MM.1S (cell line): ENCODE results near the gene SLC12A7.

Experiments used
- DNase-seq: peaks from one replicate; pipeline ENCODE4 v3.0.0-alpha.2; 2015
- H2AFZ ChIP-seq: fragments of 300-600 bp; sonication (generic); 2 replicates; pipeline ENCODE4 v1.6.0; 2016; ENCODE audit warnings: antibody characterized with exemption, low read length
- H3F3A ChIP-seq: fragments of 300-600 bp; sonication (generic); 2 replicates; pipeline ENCODE4 v1.6.1; 2016; ENCODE audit warnings: mild to moderate bottlenecking, antibody characterized with exemption, low read length, moderate library complexity, mixed read lengths; ENCODE audit not compliant: insufficient read depth
- H3K27ac ChIP-seq: fragments of 300-600 bp; sonication (generic); 2 replicates; pipeline ENCODE4 v1.5.1; 2016; ENCODE audit warnings: mild to moderate bottlenecking, low read length
- H3K27me3 ChIP-seq: fragments of 300-600 bp; sonication (generic); replicated peaks from 2 replicates; pipeline ENCODE4 v1.6.0; 2016; ENCODE audit warnings: low read length; ENCODE audit not compliant: insufficient read depth
- H3K36me3 ChIP-seq: fragments of 300-600 bp; sonication (generic); replicated peaks from 2 replicates; pipeline ENCODE4 v1.6.1; 2016; ENCODE audit warnings: mild to moderate bottlenecking, low read length, mixed read lengths; ENCODE audit not compliant: insufficient read depth
- H3K4me1 ChIP-seq: fragments of 300-600 bp; sonication (generic); 2 replicates; pipeline ENCODE4 v1.6.1; 2016; ENCODE audit warnings: low read length, mixed read lengths
- H3K4me2 ChIP-seq: fragments of 300-600 bp; sonication (generic); 2 replicates; pipeline ENCODE4 v1.6.0; 2016; ENCODE audit warnings: low read depth, low read length
- H3K4me3 ChIP-seq: fragments of 300-600 bp; sonication (generic); 2 replicates; pipeline ENCODE4 v1.5.1; 2016; ENCODE audit warnings: low read length, mixed read lengths
- H3K79me2 ChIP-seq: fragments of 300-600 bp; sonication (generic); 2 replicates; pipeline ENCODE4 v1.6.1; 2016; ENCODE audit warnings: mixed run types, low read length, mixed read lengths
- H3K9ac ChIP-seq: fragments of 300-600 bp; sonication (generic); 2 replicates; pipeline ENCODE4 v1.6.1; 2016; ENCODE audit warnings: low read length, mixed read lengths
- H3K9me2 ChIP-seq: fragments of 300-600 bp; sonication (generic); replicated peaks from 2 replicates; pipeline ENCODE4 v1.6.1; 2016; ENCODE audit warnings: mild to moderate bottlenecking, low read length, mixed read lengths; ENCODE audit not compliant: insufficient read depth
- H3K9me3 ChIP-seq: fragments of 300-600 bp; sonication (generic); replicated peaks from 2 replicates; pipeline ENCODE4 v1.6.1; 2016; ENCODE audit warnings: mild to moderate bottlenecking, low read length, mixed read lengths; ENCODE audit not compliant: insufficient read depth
- H4K20me1 ChIP-seq: fragments of 300-600 bp; sonication (generic); 2 replicates; pipeline ENCODE4 v1.6.1; 2016; ENCODE audit warnings: mild to moderate bottlenecking, low read length, moderate library complexity, mixed read lengths; ENCODE audit not compliant: insufficient read depth
- EZH2 ChIP-seq: fragments of 300-600 bp; sonication (generic); optimal IDR thresholded peaks from 2 replicates; pipeline ENCODE3; 2017; ENCODE audit warnings: low read depth, mild to moderate bottlenecking, antibody characterized with exemption, low read length, mixed read lengths
- EZH2phosphoT487 ChIP-seq: fragments of 300-600 bp; sonication (generic); IDR thresholded peaks from 2 replicates; pipeline ENCODE4 v1.6.1; 2018; ENCODE audit warnings: antibody characterized with exemption, low read length
- TF ChIP-seq, protein P1 (sequence below): fragments of 300-600 bp; sonication (generic); IDR thresholded peaks from 2 replicates; pipeline ENCODE4 v1.5.1; 2016; ENCODE audit warnings: antibody characterized with exemption, low read length, mixed read lengths

SLC12A7 gene

DNA sequence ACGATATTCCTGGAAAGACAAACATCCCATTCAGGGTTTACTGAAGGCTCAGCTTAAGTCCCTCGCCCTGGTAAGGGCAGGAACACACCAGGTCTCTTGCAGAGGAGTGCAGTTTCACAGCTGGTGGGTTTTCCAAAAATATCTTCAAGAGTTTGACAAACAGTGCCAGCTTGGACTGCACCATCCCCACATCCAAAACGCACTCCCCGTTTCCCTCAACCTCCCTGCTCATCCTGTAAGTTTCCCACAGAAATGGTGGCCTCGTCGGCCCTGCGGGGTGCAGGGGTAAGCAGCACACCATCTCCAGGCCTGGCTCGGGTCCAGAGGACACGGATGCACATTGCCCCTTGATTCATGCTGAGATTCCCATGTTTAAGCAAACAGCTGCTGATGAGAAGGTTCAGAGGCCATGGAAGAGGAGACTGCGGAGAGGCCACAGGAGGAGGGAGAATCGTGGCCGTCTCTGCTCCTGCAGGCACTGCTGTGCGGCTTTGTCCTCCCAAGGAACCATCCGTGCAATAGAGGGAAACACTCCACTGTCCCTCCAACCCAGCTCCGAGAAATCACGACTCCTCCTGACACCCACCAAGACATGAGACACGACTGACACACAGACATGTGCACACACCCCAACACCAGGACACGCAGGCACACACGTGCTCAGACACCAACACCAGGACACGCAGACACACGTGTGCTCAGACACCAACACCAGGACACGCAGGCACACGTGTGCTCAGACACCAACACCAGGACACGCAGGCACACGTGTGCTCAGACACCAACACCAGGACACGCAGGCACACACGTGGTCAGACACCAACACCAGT, 24.0 kb upstream of the SLC12A7 start:
- no peak for DNase-seq
- Histone ChIP-seq H3K9me3 (no peaks in the 10 kb centered on the region), H3F3A (peaks cover 24% of the 10 kb centered on the region), H3K4me3 (no peak overlapping the region), H3K4me1 (peaks cover 36% of the 10 kb centered on the region), H3K27me3 (no peaks in the 10 kb centered on the region), H3K36me3 (no peaks in the 10 kb centered on the region), H2AFZ (no peak overlapping the region), H3K9ac (no peak overlapping the region), H3K9me2 (no peaks in the 10 kb centered on the region), H3K4me2 (peak overlapping the region; percentile 26; the same call in 1 of the 2 replicates), H3K79me2 (no peaks in the 10 kb centered on the region), H4K20me1 (no peaks in the 10 kb centered on the region), H3K27ac (no peak overlapping the region)
- no peak for TF ChIP-seq EZH2
- TF ChIP-seq, protein P1, sequence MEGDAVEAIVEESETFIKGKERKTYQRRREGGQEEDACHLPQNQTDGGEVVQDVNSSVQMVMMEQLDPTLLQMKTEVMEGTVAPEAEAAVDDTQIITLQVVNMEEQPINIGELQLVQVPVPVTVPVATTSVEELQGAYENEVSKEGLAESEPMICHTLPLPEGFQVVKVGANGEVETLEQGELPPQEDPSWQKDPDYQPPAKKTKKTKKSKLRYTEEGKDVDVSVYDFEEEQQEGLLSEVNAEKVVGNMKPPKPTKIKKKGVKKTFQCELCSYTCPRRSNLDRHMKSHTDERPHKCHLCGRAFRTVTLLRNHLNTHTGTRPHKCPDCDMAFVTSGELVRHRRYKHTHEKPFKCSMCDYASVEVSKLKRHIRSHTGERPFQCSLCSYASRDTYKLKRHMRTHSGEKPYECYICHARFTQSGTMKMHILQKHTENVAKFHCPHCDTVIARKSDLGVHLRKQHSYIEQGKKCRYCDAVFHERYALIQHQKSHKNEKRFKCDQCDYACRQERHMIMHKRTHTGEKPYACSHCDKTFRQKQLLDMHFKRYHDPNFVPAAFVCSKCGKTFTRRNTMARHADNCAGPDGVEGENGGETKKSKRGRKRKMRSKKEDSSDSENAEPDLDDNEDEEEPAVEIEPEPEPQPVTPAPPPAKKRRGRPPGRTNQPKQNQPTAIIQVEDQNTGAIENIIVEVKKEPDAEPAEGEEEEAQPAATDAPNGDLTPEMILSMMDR = no peak
- TF ChIP-seq EZH2phosphoT487 = no peak

DNA sequence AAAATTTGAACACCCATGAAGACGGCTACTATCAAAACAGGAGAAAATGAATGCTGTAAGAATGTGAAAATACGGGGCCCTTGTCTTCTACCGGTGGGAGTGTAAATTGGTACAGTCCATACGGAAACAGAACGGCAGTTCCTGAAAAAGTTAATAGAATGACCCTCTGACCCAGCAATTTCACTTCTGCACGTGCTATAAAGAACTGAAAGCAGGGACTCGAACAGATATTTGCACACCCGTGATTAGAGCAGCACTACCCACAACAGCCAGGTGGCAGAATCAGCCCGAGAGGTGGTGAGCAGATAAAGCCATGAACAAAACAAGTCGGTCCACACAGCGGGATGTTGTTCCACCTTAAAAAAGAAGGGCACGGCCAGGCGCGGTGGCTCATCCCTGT, 22.6 kb upstream of the SLC12A7 start:
- H3K79me2 ChIP-seq = no peaks in the 10 kb centered on the region
- no peaks in the 10 kb centered on the region for H3K9me2 ChIP-seq
- peak; percentile 93 for DNase-seq
- H3K9ac ChIP-seq = peak overlapping the region; percentile 1; the same call in 1 of the 2 replicates
- H3K4me1 ChIP-seq = peaks cover 35% of the 10 kb centered on the region
- H3K4me3 ChIP-seq = no peak overlapping the region
- no peaks in the 10 kb centered on the region for H3K27me3 ChIP-seq
- peak overlapping the region; percentile 38; the same call in 1 of the 2 replicates for H3K27ac ChIP-seq
- peaks cover 37% of the 10 kb centered on the region for H3F3A ChIP-seq
- H4K20me1 ChIP-seq = no peaks in the 10 kb centered on the region
- TF ChIP-seq, protein P1 = peak; percentile 71
- TF ChIP-seq EZH2phosphoT487 = no peak
- TF ChIP-seq EZH2 = no peak
- H3K36me3 ChIP-seq = no peaks in the 10 kb centered on the region
- H2AFZ ChIP-seq = no peak overlapping the region
- peak overlapping the region; percentile 26; the same call in 1 of the 2 replicates for H3K4me2 ChIP-seq
- H3K9me3 ChIP-seq = no peaks in the 10 kb centered on the region

DNA sequence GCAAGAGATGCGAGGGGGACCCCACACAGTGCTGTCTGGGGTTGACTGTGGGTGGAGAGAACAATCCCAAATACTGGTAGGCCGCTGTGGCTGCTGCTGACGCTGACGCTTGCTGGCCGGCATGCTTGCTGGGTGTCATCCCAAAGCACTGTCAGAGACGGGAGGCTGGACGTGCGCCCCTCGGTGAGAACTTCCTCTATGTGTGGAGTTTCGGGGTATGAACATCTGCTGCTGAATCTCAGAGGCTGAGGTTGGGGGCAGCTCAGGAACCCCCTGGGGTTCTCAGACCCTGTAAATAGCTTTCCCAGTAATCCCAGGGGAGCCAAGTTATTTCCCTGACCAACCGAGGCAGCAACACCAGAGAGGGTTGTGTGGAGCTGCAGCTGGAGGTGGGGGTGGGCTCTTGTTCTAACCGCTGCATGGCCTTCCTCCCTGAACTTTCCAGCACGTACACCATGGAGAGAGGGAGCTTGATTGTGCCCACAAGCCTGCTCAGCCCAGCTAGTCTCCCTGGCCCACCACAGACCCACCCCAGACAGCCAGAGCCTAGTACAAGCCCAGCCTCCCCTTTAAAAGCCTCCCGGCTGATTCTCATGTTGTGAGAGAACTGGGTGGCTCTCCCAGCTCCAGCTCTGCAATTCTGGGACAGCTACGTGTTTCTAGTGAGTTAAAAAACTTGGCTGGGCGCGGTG, 21.8 kb upstream of the SLC12A7 start:
- no peaks in the 10 kb centered on the region for H3K9me3 ChIP-seq
- H4K20me1 ChIP-seq = no peaks in the 10 kb centered on the region
- no peak overlapping the region for H2AFZ ChIP-seq
- no peak overlapping the region for H3K4me3 ChIP-seq
- no peaks in the 10 kb centered on the region for H3K79me2 ChIP-seq
- H3K4me2 ChIP-seq = no peak overlapping the region
- H3K27me3 ChIP-seq = no peaks in the 10 kb centered on the region
- H3K9me2 ChIP-seq = no peaks in the 10 kb centered on the region
- no peaks in the 10 kb centered on the region for H3K36me3 ChIP-seq
- H3K27ac ChIP-seq = peak overlapping the region; percentile 38; the same call in 1 of the 2 replicates
- H3F3A ChIP-seq = peaks cover 37% of the 10 kb centered on the region
- no peak for TF ChIP-seq EZH2
- TF ChIP-seq, protein P1 = no peak
- TF ChIP-seq EZH2phosphoT487 = no peak
- H3K9ac ChIP-seq = no peak overlapping the region
- DNase-seq = no peak
- H3K4me1 ChIP-seq = peaks cover 39% of the 10 kb centered on the region
